Amniotic stem cell (primary cell): ENCODE measurements around the gene RBMS1.

Experiments
- DNase-seq: peaks from one replicate; lab custom pipeline; 2025; lab: John Stamatoyannopoulos, UW

The RBMS1 gene

GRCh38 chr2:160253440-160254188, 240.0 kb downstream of the RBMS1 start:
- DNase-seq = no peak

GRCh38 chr2:160252900-160253299, 240.7 kb downstream of the RBMS1 start:
- no peak for DNase-seq

- DNase-seq = no peak
Observed at GRCh38 chr2:160252278-160252887, 241.2 kb downstream of the RBMS1 start.

GRCh38 chr2:160251569-160251968, 242.0 kb downstream of the RBMS1 start:
- no peak for DNase-seq

- no peak for DNase-seq
Observed at GRCh38 chr2:160249876-160250275, 243.7 kb downstream of the RBMS1 start.

GRCh38 chr2:160247296-160248035, 246.1 kb downstream of the RBMS1 start:
- no peak for DNase-seq

GRCh38 chr2:160246356-160246755, 247.3 kb downstream of the RBMS1 start:
- DNase-seq = no peak

GRCh38 chr2:160245614-160246155, 247.9 kb downstream of the RBMS1 start:
- no peak for DNase-seq

GRCh38 chr2:160242893-160243564, 250.6 kb downstream of the RBMS1 start:
- no peak for DNase-seq

GRCh38 chr2:160241251-160242137, 252.1 kb downstream of the RBMS1 start:
- DNase-seq = peak; percentile 32

- DNase-seq = no peak
Observed at GRCh38 chr2:160239436-160239835, 254.2 kb downstream of the RBMS1 start.

- DNase-seq = no peak
Observed at GRCh38 chr2:160238392-160238791, 255.2 kb downstream of the RBMS1 start.

- DNase-seq = no peak
Observed at GRCh38 chr2:160232905-160233475, 260.6 kb downstream of the RBMS1 start.

GRCh38 chr2:160229591-160229990, 264.0 kb downstream of the RBMS1 start:
- DNase-seq = peak; percentile 41

GRCh38 chr2:160228141-160228917, 265.3 kb downstream of the RBMS1 start:
- peak; percentile 60 for DNase-seq

GRCh38 chr2:160227293-160227915, 266.2 kb downstream of the RBMS1 start:
- no peak for DNase-seq

GRCh38 chr2:160226367-160226766, 267.2 kb downstream of the RBMS1 start:
- no peak for DNase-seq

- DNase-seq = no peak
Observed at GRCh38 chr2:160225722-160226121, 267.9 kb downstream of the RBMS1 start.

- no peak for DNase-seq
Observed at GRCh38 chr2:160224507-160224906, 269.1 kb downstream of the RBMS1 start.
